HG03095 (cell line): ENCODE results near the gene GPC4.
"Not testable (repeated sequence)": the region's sequence is repeated elsewhere in the genome, so short reads cannot be mapped to it uniquely, and the experiment has no call there.

ENCODE experiments used
- ATAC-seq: cut with Tn5 transposase; IDR thresholded peaks from one replicate; pipeline ENCODE4 v1.9.1; 2021; ENCODE audit warnings: moderate library complexity; ENCODE audit not compliant: unreplicated experiment

GPC4 gene

GRCh38 chrX:133307637-133308498, 107.4 kb downstream of the GPC4 start:
- no peak for ATAC-seq

GRCh38 chrX:133307094-133307493, 108.2 kb downstream of the GPC4 start:
- ATAC-seq, result no peak

GRCh38 chrX:133306316-133306715, 109.0 kb downstream of the GPC4 start:
- no peak for ATAC-seq

- no peak for ATAC-seq
Measured at GRCh38 chrX:133305348-133305747, 109.9 kb downstream of the GPC4 start.

GRCh38 chrX:133302775-133303445, 112.4 kb downstream of the GPC4 start:
- ATAC-seq, result no peak

GRCh38 chrX:133300591-133300990, 114.7 kb downstream of the GPC4 start:
- ATAC-seq, result no peak

- ATAC-seq, result no peak
Measured at GRCh38 chrX:133297284-133297683, 118.0 kb downstream of the GPC4 start.

GRCh38 chrX:133294126-133294525, 121.2 kb downstream of the GPC4 start:
- no peak for ATAC-seq

GRCh38 chrX:133290076-133290475, 125.2 kb downstream of the GPC4 start:
- ATAC-seq, result no peak

- ATAC-seq, result no peak
Measured at GRCh38 chrX:133287860-133288259, 127.4 kb downstream of the GPC4 start.

GRCh38 chrX:133285341-133285740, 129.9 kb downstream of the GPC4 start:
- ATAC-seq, result no peak

- not testable (repeated sequence) for ATAC-seq
Measured at GRCh38 chrX:133279112-133279730, 136.1 kb downstream of the GPC4 start.

- ATAC-seq, result no peak
Measured at GRCh38 chrX:133273180-133273579, 142.1 kb downstream of the GPC4 start.

GRCh38 chrX:133269168-133269567, 146.1 kb downstream of the GPC4 start:
- no peak for ATAC-seq

GRCh38 chrX:133267621-133268020, 147.7 kb downstream of the GPC4 start:
- no peak for ATAC-seq

- ATAC-seq, result no peak
Measured at GRCh38 chrX:133265331-133265730, 150.0 kb downstream of the GPC4 start.

- ATAC-seq, result no peak
Measured at GRCh38 chrX:133258481-133258880, 156.8 kb downstream of the GPC4 start.

GRCh38 chrX:133254666-133255065, 160.6 kb downstream of the GPC4 start:
- ATAC-seq, result no peak

GRCh38 chrX:133251204-133251603, 164.1 kb downstream of the GPC4 start:
- no peak for ATAC-seq

GRCh38 chrX:133250184-133251100, 164.8 kb downstream of the GPC4 start:
- no peak for ATAC-seq
